GM18909 (cell line): ENCODE data around the gene SH3RF3.

ENCODE experiments used
- ATAC-seq: cut with Tn5 transposase; IDR thresholded peaks from one replicate; pipeline ENCODE4 v1.9.1; 2021; ENCODE audit warnings: mild to moderate bottlenecking; ENCODE audit not compliant: unreplicated experiment, poor library complexity

The SH3RF3 gene

GRCh38 chr2:109174626-109175349 lies 45.8 kb downstream of the SH3RF3 start:
- no peak for ATAC-seq

GRCh38 chr2:109175350-109175678 lies 46.3 kb downstream of the SH3RF3 start:
- ATAC-seq, result no peak

GRCh38 chr2:109176928-109177327 lies 47.9 kb downstream of the SH3RF3 start:
- ATAC-seq, result no peak

- no peak for ATAC-seq
Observed at GRCh38 chr2:109177635-109178034, 48.6 kb downstream of the SH3RF3 start.

- ATAC-seq, result no peak
Observed at GRCh38 chr2:109178968-109179367, 50.0 kb downstream of the SH3RF3 start.

GRCh38 chr2:109180786-109181185 lies 51.8 kb downstream of the SH3RF3 start:
- ATAC-seq, result no peak

GRCh38 chr2:109182426-109182825 lies 53.4 kb downstream of the SH3RF3 start:
- ATAC-seq, result no peak

- ATAC-seq, result no peak
Observed at GRCh38 chr2:109183871-109184270, 54.9 kb downstream of the SH3RF3 start.

- no peak for ATAC-seq
Observed at GRCh38 chr2:109184368-109184767, 55.4 kb downstream of the SH3RF3 start.

GRCh38 chr2:109185338-109185737 lies 56.3 kb downstream of the SH3RF3 start:
- ATAC-seq, result no peak

- ATAC-seq, result no peak
Observed at GRCh38 chr2:109185821-109186570, 57.0 kb downstream of the SH3RF3 start.

GRCh38 chr2:109186656-109187250 lies 57.7 kb downstream of the SH3RF3 start:
- ATAC-seq, result no peak

GRCh38 chr2:109187711-109188495 lies 58.9 kb downstream of the SH3RF3 start:
- no peak for ATAC-seq

- ATAC-seq, result no peak
Observed at GRCh38 chr2:109188496-109188890, 59.5 kb downstream of the SH3RF3 start.

GRCh38 chr2:109188898-109189297 lies 59.9 kb downstream of the SH3RF3 start:
- ATAC-seq, result no peak

- ATAC-seq, result no peak
Observed at GRCh38 chr2:109189751-109190150, 60.7 kb downstream of the SH3RF3 start.

- ATAC-seq, result no peak
Observed at GRCh38 chr2:109193807-109194619, 65.0 kb downstream of the SH3RF3 start.

GRCh38 chr2:109194620-109194937 lies 65.6 kb downstream of the SH3RF3 start:
- no peak for ATAC-seq

GRCh38 chr2:109195193-109196045 lies 66.4 kb downstream of the SH3RF3 start:
- no peak for ATAC-seq
